Mammary epithelial cell (primary cell): Measurements from ENCODE around the gene GRK1.

Experiments
- CTCF ChIP-seq, 2 donors: IDR thresholded peaks in 1 of 2; conservative IDR thresholded peaks in 1 of 2; 2 replicates each; pipeline ENCODE4 v1.5.1; 2011 to 2012; ENCODE audit warnings: inconsistent platforms in 2 of 2, low read length in 2 of 2, mild to moderate bottlenecking in 2 of 2, control low read depth in 1 of 2, low read depth in 1 of 2; ENCODE audit not compliant: insufficient read depth in 1 of 2; ENCODE audit errors: extremely low read depth in 1 of 2
- EZH2 ChIP-seq: IDR thresholded peaks from 2 replicates; pipeline ENCODE4 v1.6.1; 2012; ENCODE audit warnings: low read length, inconsistent platforms, borderline replicate concordance

DNA sequence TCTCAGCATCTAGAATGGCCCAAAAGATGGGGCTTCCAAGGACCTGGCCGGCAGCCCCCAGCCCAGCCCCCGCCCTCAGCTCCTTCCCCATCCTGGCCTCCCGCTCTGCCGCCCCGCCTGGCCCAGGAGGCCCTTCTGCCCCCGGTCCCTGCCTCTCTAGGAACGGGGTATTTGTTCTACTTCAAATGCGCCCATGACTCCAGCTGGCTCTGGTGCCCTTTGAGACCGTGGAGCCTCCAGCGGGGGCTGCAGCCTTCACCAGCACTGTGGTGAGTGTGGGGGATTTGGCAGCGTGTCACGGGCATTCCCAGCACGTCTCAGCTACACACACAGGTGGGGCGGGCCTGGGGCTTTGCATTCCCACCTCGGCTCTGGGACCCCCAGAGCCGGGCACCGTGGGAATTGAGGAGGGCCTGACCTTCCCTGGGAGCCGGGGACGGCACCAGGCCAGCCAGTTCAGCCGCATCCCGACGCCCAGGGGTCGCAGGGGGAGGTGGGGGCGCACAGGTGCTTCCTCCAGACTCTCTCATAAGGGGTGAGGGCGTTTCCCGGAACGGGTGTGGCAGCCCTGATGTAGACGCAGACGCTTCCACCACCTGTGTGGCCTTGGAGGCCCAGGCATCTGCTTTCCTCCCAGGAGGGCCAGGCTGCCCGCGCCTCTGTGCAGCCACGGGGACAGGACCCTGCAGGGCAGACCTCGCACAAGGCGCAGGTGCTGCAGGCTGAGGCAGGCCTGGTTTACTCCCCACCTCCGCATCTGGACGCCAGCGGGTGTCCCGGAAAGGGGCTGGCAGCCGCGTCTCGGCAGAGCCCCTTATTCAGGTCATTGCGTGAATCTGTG lies 10.0 kb upstream of the GRK1 start:
- TF ChIP-seq EZH2 = no peak
- no peak for TF ChIP-seq CTCF (conservative IDR thresholded peaks at IDR 0.05 in 1 of 2, IDR thresholded peaks at IDR 0.05 in 1 of 2; ENCODE audit: extremely low read depth in 1 of 2, insufficient read depth in 1 of 2, low read depth in 1 of 2, low read length in 2 of 2)
